ENCODE measurements around the gene STAG3.
"Not testable (repeated sequence)": the region's sequence is repeated elsewhere in the genome, so short reads cannot be mapped to it uniquely, and the experiment has no call there.

The STAG3 gene

GRCh38 chr7:100191775-100192174 lies 14.1 kb downstream of the STAG3 start:
- DNase-seq: no peak
- H3K4me3 ChIP-seq (ENCODE audit: low read depth, low read length): no peak overlapping the region
- no peaks in the 10 kb centered on the region for H3K4me1 ChIP-seq
- H3K9me3 ChIP-seq: no peaks in the 10 kb centered on the region
- H3K27me3 ChIP-seq: no peaks in the 10 kb centered on the region
- TF ChIP-seq CTCF (IDR thresholded peaks at IDR 0.05; ENCODE audit: low read depth, low read length): no peak
- H3K36me3 ChIP-seq: no peaks in the 10 kb centered on the region

GRCh38 chr7:100192281-100192862 lies 14.7 kb downstream of the STAG3 start:
- not testable (repeated sequence) for H3K4me1 ChIP-seq; H3K27me3 ChIP-seq; H3K36me3 ChIP-seq; DNase-seq; H3K4me3 ChIP-seq (ENCODE audit: low read depth, low read length); H3K9me3 ChIP-seq

- Histone ChIP-seq H3K9me3 (no peaks in the 10 kb centered on the region), H3K4me1 (no peaks in the 10 kb centered on the region), H3K36me3 (no peaks in the 10 kb centered on the region), H3K4me3 (ENCODE audit: low read depth, low read length) (no peak overlapping the region), H3K27me3 (no peaks in the 10 kb centered on the region)
- TF ChIP-seq CTCF (IDR thresholded peaks at IDR 0.05; ENCODE audit: low read depth, low read length): no peak
- DNase-seq: no peak
These were observed 15.3 kb downstream of the STAG3 start for GRCh38 chr7:100192969-100193368.

- TF ChIP-seq CTCF (IDR thresholded peaks at IDR 0.05; ENCODE audit: low read depth, low read length): no peak
- Histone ChIP-seq H3K27me3 (peaks cover 13% of the 10 kb centered on the region), H3K9me3 (no peaks in the 10 kb centered on the region), H3K4me3 (ENCODE audit: low read depth, low read length) (no peak overlapping the region), H3K36me3 (no peaks in the 10 kb centered on the region), H3K4me1 (no peaks in the 10 kb centered on the region)
- no peak for DNase-seq
These were observed 17.5 kb downstream of the STAG3 start for GRCh38 chr7:100195222-100195621.

- H3K9me3 ChIP-seq; H3K4me1 ChIP-seq; DNase-seq; H3K36me3 ChIP-seq; H3K4me3 ChIP-seq (ENCODE audit: low read depth, low read length): not testable (repeated sequence)
- H3K27me3 ChIP-seq: peaks cover 18% of the 10 kb centered on the region
These were observed 18.2 kb downstream of the STAG3 start for GRCh38 chr7:100195901-100196322.

GRCh38 chr7:100198266-100198665 lies 20.5 kb downstream of the STAG3 start:
- no peaks in the 10 kb centered on the region for H3K9me3 ChIP-seq
- TF ChIP-seq CTCF (IDR thresholded peaks at IDR 0.05; ENCODE audit: low read depth, low read length): no peak
- no peak for DNase-seq
- no peaks in the 10 kb centered on the region for H3K4me1 ChIP-seq
- no peaks in the 10 kb centered on the region for H3K36me3 ChIP-seq
- no peak overlapping the region for H3K4me3 ChIP-seq (ENCODE audit: low read depth, low read length)
- peaks cover 34% of the 10 kb centered on the region for H3K27me3 ChIP-seq

GRCh38 chr7:100200693-100201092 lies 23.0 kb downstream of the STAG3 start:
- H3K4me1 ChIP-seq: no peaks in the 10 kb centered on the region
- no peak for TF ChIP-seq CTCF (IDR thresholded peaks at IDR 0.05; ENCODE audit: low read depth, low read length)
- DNase-seq: no peak
- H3K9me3 ChIP-seq: no peaks in the 10 kb centered on the region
- H3K27me3 ChIP-seq: peaks cover 34% of the 10 kb centered on the region
- H3K36me3 ChIP-seq: no peaks in the 10 kb centered on the region
- H3K4me3 ChIP-seq (ENCODE audit: low read depth, low read length): no peak overlapping the region
